Mesothelial cell of epicardium (in vitro differentiated cells): Measurements from ENCODE around the gene RIOK3. TPM values are rescaled to one million over a fixed set of nuclear protein-coding genes. Genes with fewer than 3 reads are reported as not detected.

Experiments used
- DNase-seq, 2 experiments: peaks; one replicate each; pipeline ENCODE4 v3.0.0; 2021; ENCODE audit warnings: low spot score in 2 of 2; ENCODE audit not compliant: unreplicated experiment in 2 of 2
- H3K27ac Mint-ChIP-seq: 2 replicates; pipeline ENCODE4 v1.8.0; 2021; ENCODE audit warnings: mixed read lengths
- H3K27me3 Mint-ChIP-seq: 2 replicates; pipeline ENCODE4 v1.8.0; 2021; ENCODE audit warnings: low read depth, mixed read lengths
- H3K36me3 Mint-ChIP-seq: 2 replicates; pipeline ENCODE4 v1.8.0; 2021; ENCODE audit warnings: mixed read lengths
- H3K4me1 Mint-ChIP-seq: 2 replicates; pipeline ENCODE4 v1.8.0; 2021; ENCODE audit warnings: mixed read lengths
- H3K4me3 Mint-ChIP-seq: 2 replicates; pipeline ENCODE4 v1.8.0; 2021; ENCODE audit warnings: mild to moderate bottlenecking, moderate library complexity, mixed read lengths
- H3K9me3 Mint-ChIP-seq: 2 replicates; pipeline ENCODE4 v1.8.0; 2021; ENCODE audit warnings: mixed read lengths
- total RNA-seq: library from RNA; stranded (reverse); gene quantifications from 3 replicates; pipeline ENCODE4 v1.2.1, GENCODE V29; 2021
- TF ChIP-seq, protein P1 (sequence below): fragments of 200-600 bp; sonication (generic); IDR thresholded peaks from one replicate; pipeline ENCODE4 v1.5.0; 2021; ENCODE audit warnings: antibody characterized with exemption; ENCODE audit not compliant: unreplicated experiment

The RIOK3 gene
- total RNA-seq, 1 donor from 2014 or later: 44.2 TPM

DNA sequence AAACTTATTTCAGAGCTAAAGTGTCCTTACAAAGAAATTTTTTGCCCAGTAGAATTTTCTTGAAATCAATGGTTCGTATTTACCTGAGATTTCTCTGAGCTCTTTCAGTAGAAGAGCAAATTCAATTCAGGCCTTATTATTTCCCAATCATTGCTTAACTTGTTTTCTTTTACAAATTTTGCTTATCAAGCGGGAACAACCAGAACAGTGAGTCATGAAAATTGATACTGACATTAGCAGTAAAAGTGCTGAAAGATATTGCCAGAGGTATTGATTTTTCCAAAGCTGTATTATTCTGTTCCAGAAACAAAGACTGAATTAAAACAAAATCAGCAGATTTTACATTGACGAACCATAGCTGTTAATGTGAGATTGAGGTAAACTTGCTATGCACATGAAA lies 10.1 kb upstream of the RIOK3 start:
- Mint-ChIP-seq H3K27me3 (no peaks in the 10 kb centered on the region), H3K4me1 (peaks cover 2% of the 10 kb centered on the region), H3K36me3 (no peaks in the 10 kb centered on the region), H3K27ac (no peak overlapping the region), H3K4me3 (no peak overlapping the region), H3K9me3 (no peaks in the 10 kb centered on the region)
- no peak for DNase-seq
- TF ChIP-seq, protein P1, sequence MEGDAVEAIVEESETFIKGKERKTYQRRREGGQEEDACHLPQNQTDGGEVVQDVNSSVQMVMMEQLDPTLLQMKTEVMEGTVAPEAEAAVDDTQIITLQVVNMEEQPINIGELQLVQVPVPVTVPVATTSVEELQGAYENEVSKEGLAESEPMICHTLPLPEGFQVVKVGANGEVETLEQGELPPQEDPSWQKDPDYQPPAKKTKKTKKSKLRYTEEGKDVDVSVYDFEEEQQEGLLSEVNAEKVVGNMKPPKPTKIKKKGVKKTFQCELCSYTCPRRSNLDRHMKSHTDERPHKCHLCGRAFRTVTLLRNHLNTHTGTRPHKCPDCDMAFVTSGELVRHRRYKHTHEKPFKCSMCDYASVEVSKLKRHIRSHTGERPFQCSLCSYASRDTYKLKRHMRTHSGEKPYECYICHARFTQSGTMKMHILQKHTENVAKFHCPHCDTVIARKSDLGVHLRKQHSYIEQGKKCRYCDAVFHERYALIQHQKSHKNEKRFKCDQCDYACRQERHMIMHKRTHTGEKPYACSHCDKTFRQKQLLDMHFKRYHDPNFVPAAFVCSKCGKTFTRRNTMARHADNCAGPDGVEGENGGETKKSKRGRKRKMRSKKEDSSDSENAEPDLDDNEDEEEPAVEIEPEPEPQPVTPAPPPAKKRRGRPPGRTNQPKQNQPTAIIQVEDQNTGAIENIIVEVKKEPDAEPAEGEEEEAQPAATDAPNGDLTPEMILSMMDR: no peak

DNA sequence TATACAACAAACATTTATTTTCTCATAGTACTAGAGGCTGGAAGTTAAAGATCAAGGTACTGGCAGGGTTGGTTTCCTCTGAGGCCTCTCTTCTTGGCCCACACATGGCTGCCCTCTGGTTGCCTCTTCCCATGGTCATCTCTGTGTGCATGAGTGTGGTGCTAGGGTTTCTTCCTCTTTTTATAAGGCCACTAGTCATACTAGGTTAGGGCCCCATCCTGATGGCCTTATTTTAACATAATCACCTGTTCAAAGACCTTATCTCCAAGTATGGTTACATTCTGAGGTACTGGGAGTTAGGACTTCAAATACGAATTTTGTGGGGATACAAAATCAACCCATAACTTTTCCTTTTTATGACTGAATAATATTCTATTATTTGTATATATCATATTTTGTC lies 4.8 kb upstream of the RIOK3 start:
- Mint-ChIP-seq H3K4me1 (peaks cover 4% of the 10 kb centered on the region), H3K36me3 (no peaks in the 10 kb centered on the region), H3K27me3 (no peaks in the 10 kb centered on the region), H3K27ac (no peak overlapping the region), H3K4me3 (no peak overlapping the region), H3K9me3 (no peaks in the 10 kb centered on the region)
- no peak for DNase-seq
- TF ChIP-seq, protein P1: no peak

DNA sequence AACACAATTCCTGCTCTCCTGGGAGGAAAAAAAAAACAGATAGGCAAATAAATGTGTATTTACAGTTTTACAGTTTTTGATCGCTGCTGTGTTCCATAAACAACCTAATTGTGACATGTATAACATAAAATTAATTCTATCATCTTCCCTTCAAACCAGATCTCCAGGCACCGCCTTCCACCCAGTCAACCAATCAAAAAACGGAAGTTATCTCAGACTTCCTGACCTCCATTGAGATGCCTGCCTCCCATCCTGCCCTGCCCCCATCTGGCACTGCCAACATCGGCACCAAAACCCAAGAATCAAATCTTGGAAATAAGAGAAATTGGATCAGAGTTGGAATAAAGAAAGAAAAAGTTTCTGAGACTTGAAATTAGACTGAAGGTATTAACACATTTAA lies 3.1 kb upstream of the RIOK3 start:
- DNase-seq: no peak
- TF ChIP-seq, protein P1: no peak
- H3K4me1 Mint-ChIP-seq: peaks cover 18% of the 10 kb centered on the region
- H3K9me3 Mint-ChIP-seq: no peaks in the 10 kb centered on the region
- no peaks in the 10 kb centered on the region for H3K36me3 Mint-ChIP-seq
- no peaks in the 10 kb centered on the region for H3K27me3 Mint-ChIP-seq
- no peak overlapping the region for H3K27ac Mint-ChIP-seq
- no peak overlapping the region for H3K4me3 Mint-ChIP-seq

DNA sequence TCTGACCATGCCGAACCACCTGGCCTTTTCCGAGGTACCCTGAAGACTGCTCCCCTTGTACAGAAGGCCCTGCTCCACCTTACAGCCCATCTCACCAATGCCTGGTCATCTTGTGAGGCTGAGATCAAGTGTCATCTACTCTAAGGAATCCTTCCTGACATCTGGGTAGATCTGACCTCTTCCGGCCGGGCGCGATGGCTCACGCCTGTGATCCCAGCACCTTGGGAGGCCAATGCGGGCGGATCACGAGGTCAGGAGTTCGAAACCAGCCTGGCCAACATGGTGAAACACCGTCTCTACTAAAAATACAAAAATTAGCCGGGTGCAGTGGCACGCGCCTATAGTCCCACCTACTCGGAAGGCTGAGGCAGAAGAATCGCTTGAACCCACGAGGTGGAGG lies 2.1 kb upstream of the RIOK3 start:
- Mint-ChIP-seq H3K4me1 (peaks cover 18% of the 10 kb centered on the region), H3K27ac (no peak overlapping the region), H3K9me3 (no peaks in the 10 kb centered on the region), H3K27me3 (no peaks in the 10 kb centered on the region), H3K36me3 (no peaks in the 10 kb centered on the region), H3K4me3 (no peak overlapping the region)
- TF ChIP-seq, protein P1: no peak
- DNase-seq: no peak

DNA sequence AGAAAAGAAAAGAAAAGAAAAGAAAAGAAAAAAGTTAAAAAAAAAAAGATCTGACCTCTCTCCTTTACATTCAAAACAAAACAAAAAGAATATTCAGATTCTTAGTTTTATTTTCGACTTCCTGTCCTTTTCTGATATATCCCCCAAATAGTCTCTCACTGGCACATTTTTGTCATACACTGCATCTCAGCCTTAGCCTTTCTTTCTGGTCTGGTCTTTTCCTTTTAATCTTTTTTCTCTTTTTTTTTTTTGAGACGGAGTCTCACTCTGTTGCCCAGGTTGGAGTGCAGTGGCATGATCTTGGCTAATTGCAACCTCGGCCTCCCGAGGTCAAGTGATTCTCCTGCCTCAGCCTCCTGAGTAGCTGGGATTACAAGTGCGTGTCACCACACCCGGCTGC lies 1.6 kb upstream of the RIOK3 start:
- H3K27ac Mint-ChIP-seq: peak overlapping the region; percentile 97
- TF ChIP-seq, protein P1: no peak
- H3K27me3 Mint-ChIP-seq: no peaks in the 10 kb centered on the region
- H3K36me3 Mint-ChIP-seq: no peaks in the 10 kb centered on the region
- no peak overlapping the region for H3K4me3 Mint-ChIP-seq
- DNase-seq: no peak
- H3K4me1 Mint-ChIP-seq: peaks cover 18% of the 10 kb centered on the region
- H3K9me3 Mint-ChIP-seq: no peaks in the 10 kb centered on the region

DNA sequence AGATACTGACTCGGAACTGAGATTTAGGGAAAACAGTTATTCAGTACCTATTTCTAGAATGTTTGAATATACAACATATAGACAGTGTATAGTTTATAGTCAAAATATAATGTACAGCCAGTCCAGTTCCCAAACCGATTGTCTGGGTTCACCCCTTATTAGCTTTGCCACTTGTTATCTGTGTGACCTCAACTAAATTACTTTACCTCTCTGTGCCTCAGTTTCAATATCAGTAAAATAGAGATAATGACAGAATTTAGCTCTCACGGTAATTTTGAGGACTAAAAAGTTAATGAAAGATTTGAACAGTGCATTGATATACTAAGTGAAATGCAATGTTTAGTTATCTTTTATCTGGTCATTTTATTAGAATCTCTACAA lies 750 bp upstream of the RIOK3 start:
- peak overlapping the region; percentile 97 for H3K27ac Mint-ChIP-seq
- TF ChIP-seq, protein P1: no peak
- peaks cover 21% of the 10 kb centered on the region for H3K4me1 Mint-ChIP-seq
- no peak for DNase-seq
- H3K27me3 Mint-ChIP-seq: no peaks in the 10 kb centered on the region
- H3K9me3 Mint-ChIP-seq: no peaks in the 10 kb centered on the region
- no peaks in the 10 kb centered on the region for H3K36me3 Mint-ChIP-seq
- peak overlapping the region; percentile 99 for H3K4me3 Mint-ChIP-seq
